GM15510 (cell line): ENCODE measurements around the gene SPATA20.

ENCODE experiments used
- POLR2A ChIP-seq: IDR thresholded peaks from 3 replicates; pipeline ENCODE4 v1.6.1; 2011; ENCODE audit warnings: borderline replicate concordance; ENCODE audit not compliant: insufficient read length; ENCODE audit errors: extremely low read depth

SPATA20 gene

DNA sequence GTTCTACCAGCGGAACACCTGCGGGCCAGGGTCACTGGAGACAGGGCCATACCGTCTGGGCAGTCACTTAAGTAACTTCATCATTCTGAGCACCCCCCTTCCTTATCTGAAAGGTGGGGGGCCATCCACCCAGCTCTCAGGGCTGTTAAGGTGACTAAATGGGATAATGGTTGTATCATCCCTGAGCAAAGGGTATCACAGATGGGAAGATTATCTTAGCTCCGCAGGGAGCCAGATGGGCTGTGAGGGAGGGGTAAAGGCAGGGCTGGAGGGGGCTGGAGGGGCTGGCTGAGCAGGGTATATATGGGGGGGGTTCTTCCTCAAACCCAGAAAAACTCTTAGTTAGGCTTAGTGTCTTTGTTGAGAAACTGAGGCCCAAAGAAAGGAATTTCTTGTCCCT lies 10.7 kb downstream of the SPATA20 start:
- no peak for TF ChIP-seq POLR2A

DNA sequence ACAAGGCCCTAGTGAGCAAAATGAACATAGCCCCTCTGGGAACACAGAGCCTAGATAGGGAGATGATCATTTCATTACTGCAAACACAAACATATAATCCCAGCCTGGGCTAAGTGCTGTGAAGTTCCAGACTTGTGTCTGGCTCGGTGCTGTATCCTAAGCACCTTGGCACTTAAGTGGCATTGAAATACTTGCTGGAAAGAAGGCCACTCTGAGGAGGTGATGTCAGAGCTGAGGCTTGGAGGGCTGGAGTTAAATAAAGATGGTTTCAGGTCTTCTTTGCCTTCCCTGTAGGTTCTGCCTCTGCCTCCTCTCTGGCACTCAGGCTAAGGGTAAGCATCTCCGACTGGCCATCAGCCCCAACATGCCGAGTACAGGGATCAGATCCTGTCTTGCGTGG lies 11.1 kb downstream of the SPATA20 start:
- no peak for TF ChIP-seq POLR2A

DNA sequence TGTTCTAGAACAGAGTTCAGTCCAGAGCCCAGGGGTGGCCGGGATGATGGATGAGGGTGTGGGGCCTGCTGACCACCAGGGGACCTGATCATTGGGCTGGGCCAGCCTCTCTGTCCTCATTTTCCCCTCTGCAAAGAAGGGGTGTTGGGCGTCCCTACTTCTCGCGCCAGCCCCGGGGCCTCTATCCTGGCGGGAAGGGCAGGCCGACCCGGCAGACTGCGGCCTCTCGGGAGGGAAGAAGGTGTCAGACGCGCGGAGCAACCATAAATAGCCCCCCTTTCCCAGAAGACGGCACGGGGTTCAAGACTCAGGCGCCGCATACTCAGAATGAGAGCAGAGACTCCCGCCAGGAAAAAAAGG lies 11.6 kb downstream of the SPATA20 start:
- TF ChIP-seq POLR2A: no peak

DNA sequence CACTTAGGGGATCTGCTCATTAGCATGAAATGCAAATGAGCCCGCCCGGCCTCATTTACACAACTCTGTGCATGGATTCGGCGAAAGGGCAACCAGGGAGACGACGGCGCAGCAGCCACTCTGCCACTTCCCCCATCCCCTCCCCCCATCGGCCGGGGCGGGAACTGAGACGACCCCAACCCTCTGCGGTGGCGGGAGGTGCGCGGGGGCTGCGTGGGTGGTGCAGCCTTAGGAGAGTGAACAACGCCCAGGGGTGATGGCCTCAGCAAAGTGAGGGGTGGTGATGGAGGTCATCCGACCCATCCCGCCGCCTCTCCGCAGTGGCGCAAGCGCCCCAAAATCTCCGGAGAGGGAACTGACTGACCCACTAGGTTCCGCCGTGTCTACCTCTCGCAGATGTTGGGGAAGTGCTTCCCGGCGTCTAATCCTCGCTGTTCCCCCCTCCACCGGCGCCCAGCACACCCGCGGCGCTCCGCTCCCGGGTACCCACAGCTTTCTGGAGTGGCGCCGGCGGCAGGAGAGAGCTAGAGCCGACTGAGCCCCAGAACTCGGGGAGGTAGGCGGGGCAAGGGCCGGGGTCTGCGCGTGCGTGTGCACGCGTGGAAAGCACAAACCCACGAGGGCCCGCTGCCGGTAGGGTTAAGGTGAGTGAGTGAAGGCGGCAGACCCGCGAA lies 12.1 kb downstream of the SPATA20 start:
- TF ChIP-seq POLR2A: no peak

DNA sequence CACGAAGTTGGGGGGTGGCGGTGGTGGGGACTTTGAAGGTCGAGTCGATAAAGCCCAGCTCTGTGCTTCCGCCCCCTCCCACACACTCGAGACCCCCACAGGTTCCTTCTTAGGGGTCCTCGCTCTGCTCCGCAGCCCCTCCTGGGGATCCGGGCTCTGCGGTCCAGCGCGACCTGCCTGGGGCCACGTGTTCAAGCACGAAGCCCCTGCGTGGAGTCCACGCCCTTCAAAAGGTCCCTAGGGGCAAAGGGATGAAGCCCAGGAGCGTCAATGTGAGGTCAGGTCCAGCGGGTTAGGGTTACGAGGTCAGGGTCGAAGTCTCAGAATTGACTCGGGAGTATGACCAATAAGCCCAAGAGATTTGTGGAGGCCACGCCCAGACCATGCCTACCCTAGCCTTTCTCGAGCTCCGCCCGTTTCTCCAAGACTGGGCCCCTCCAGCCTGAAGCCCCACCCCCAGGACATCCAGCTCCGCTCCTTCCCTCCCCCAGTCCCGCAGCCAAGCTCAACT lies 12.8 kb downstream of the SPATA20 start:
- no peak for TF ChIP-seq POLR2A

DNA sequence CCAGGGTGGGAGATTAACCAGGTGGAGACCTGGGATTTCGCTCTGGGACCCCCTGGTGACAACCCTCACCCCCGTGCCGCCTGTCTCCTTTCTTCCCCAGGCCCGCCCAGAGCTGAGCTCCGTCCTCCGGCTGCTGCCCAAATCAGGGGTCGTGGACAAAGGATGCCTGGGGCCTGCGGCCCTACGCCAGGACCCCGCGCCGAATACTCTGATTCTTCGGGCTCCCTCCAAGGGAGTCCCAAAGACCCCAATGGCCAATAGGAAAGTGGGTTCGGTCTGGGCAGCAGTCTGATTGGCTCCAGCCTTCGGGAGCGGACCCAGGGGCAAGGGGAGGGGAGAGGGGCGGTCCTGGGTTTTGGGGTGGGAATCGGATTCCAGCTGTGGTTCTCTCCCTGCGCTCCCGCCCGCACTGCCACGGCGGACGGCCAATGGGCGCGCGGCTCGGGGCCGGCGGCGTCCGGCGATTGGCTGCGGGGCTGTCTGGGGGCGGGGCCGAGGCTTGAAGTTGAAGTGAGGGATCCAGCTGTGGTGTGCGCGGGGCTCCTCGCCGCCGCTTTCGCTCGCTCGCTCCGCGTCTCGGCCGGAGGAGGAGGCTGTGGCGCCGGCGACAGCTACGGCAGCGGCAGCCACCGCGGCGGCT lies 13.3 kb downstream of the SPATA20 start, which contains the start of gene CACNA1G:
Gene CACNA1G (plus strand): TSS at position 531 of the 640 bp plus-strand sequence. CDS start 745 bp downstream, outside the sequence.
- no peak for TF ChIP-seq POLR2A

DNA sequence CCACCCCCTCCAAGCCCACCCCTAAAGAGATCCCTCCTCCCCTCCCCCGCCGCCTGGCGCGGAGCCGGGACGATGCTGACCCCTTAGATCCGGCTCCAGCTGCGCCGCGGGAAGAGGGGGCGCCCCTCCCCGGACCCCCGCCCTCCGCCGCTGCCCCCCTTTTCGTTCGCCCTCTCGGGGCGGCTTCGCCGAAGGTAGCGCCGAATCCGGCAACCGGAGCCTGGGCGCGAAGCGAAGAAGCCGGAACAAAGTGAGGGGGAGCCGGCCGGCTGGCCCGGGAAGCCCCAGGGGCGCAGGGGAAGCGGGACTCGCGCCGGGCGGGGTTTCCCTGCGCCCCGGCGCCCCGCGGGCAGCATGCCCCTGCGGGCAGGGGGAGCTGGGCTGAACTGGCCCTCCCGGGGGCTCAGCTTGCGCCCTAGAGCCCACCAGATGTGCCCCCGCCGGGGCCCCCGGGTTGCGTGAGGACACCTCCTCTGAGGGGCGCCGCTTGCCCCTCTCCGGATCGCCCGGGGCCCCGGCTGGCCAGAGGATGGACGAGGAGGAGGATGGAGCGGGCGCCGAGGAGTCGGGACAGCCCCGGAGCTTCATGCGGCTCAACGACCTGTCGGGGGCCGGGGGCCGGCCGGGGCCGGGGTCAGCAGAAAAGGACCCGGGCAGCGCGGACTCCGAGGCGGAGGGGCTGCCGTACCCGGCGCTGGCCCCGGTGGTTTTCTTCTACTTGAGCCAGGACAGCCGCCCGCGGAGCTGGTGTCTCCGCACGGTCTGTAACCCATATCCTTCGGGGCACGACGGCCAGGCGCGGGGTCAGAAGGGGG lies 14.2 kb downstream of the SPATA20 start:
- TF ChIP-seq POLR2A: no peak

DNA sequence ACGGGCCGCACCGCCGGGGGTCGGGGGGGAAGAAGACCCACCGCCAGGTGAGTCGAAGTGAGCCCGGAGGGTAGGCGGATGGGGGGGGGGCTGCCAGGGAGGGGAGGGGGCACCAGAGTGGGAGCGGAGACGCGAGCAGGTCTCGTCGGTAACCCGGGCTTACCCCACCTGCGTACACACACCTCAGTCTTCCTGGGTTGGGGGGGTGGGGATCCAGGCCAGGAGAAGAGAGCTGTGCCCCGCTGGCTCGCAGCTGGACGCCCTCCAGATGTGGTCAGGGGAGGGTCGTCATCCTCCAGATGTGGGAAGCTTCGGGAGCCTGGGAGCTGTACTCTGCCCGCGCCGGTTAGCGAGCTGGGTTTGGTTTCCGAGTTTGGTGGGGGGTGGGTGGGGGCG lies 14.8 kb downstream of the SPATA20 start:
- no peak for TF ChIP-seq POLR2A

DNA sequence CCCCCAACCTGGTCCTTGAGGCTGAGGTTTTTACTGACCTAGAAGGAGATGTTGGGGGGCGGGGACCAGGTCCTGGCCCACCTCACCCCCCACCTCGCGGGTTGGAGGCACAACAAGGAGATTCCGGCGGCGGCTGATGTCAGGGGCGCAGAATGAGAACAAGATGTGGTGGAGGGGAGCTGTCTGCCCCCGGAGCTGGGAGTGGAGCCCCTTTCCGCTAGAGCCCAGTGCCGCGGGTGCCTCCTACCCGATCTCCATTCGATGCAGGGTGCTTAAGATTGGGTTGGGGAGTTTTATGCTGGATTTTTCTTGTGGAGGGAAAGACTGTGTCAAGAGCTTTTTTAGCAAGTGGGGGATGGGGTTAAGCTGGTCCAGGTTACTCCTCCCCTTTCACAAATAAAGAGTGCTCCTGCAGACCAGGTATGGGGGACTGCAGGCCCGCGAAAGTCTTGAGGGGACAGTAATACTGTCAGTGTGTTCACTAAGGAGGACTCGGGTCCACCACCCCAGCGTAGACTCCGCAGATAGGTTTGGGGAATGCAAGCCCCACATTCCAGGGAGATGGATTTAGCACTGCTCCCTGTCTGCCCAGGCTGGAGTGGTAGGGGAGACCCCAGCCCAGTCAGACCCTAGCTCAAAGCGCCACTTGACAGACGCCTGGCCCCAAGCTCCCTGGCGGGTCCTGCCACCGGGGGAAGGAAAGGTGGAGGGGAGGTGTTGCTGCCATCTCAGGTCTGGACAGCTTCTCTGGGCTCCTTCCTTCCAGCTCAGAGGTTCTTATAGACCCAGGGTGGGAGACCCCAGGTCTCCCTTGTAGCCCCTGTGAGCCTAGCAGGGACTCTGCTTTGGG lies 15.5 kb downstream of the SPATA20 start:
- no peak for TF ChIP-seq POLR2A

DNA sequence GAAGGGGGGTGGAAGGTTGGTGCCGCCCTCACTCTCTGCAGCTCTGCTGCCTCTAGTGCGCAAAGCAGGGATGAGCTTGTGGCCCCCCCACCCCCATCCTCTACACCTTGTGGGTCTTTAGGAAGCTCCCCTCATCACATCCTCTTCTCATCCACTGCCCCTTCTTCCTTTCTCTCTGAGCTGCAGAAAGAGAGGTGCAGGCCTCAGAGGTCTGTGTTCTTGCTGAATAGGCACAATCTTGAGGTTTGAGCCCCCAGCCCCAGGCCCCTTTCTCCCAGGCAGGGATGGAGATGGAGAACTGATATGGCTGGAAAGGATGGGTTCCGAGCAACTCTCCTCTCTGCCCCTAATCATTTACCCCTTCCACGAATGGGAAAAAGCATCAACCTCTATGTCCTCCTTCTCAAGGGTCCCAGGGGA lies 16.1 kb downstream of the SPATA20 start:
- TF ChIP-seq POLR2A: no peak

DNA sequence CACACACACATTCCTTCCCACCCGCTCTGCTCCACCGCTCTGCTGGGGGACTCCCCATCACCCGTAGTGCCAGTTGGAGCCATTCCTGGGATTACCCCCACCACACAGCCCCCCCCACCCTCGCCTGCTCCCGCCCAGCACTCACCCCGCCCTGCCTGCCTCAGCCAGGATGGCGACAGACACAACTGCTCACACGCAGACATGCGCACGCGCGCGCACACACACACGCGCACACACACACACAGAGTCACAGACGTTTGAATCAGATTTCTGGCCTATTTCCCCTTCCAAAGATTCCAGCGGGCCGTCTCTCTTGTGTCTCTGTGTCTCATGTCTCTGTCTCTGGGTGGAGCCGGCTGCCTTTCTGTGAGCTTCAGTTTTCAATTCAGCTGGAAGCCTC lies 17.9 kb downstream of the SPATA20 start:
- TF ChIP-seq POLR2A: no peak

DNA sequence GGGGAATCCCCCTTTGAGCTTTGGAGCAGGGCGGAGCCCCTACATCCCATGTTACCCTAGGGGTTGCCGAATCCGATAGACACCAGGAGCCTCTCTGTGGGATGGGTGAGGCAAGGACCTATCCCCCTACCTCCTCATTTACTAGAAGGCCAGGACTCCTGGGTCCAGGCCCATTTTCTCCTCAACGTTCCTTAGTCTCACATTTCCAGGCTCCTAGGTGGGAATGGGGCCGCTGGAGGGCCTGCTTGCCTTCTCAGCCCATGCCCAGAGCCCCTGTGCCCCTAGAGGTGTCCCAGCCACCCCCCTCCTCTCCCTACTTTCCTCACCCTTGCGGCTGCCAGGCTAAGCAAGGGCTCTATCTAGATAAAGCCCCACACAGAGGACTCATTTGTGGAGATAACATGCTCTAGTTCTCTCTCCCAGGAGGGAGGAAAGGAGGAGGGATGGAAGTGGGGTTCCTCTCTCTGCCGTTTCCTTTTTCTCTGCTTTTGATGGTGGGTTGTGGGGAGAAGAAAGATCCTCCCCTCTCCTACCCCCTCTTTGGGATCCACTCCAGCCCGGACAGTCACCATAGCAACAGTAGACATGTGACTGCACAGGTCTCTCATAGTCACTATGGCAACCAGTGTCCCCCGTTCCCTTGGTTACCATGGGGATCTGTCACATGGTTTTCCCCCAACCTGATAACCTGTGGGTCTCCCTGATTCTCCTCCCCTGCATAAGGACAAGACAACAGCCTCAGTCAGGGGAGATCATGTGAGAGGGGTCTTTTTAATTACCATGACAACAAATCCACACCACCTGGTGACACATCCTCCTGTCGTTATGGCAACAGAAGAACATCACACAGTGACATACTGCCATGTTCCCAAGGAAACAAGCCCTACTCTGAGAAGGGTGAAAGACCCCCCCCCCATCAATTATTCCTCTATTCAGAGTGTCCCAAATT lies 18.7 kb downstream of the SPATA20 start:
- no peak for TF ChIP-seq POLR2A

DNA sequence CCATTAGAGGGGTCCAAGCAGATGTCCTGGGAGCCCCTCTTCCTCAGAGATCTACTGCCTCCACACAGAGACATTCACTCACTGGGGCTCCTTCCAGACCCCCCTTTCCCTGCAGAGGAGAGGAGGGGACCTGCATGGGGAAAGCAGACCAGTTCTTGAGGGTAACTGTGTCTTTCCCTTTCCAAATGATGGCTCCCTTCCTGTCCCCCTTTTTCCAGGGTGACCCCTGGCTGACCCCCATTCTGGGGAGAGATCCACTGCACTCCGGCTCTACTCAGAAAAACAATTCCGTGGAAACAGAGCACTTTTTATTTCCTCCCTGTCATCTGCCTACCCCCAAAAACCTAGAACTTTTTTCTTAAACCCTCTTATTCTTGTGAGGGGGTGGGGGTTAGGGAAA lies 19.9 kb downstream of the SPATA20 start:
- TF ChIP-seq POLR2A: no peak
